ENCODE data around the gene ELP1.
"Not testable (repeated sequence)": the region's sequence is repeated elsewhere in the genome, so short reads cannot be mapped to it uniquely, and the experiment has no call there.

Gene ELP1

GRCh38 chr9:108933718-108934322, at the start of gene ELP1:
Gene ELP1 (minus strand): TSS chr9:108934124. CDS start chr9:108931146, 2,978 bp downstream.
- no peak for FAIRE-seq

- no peak for FAIRE-seq
Observed at GRCh38 chr9:108980893-108981292, 47.0 kb upstream of the ELP1 start.

- FAIRE-seq, result no peak
Observed at GRCh38 chr9:108978205-108978604, 44.3 kb upstream of the ELP1 start.

GRCh38 chr9:108973895-108974294, 40.0 kb upstream of the ELP1 start:
- FAIRE-seq, result no peak

- no peak for FAIRE-seq
Observed at GRCh38 chr9:108972626-108973209, 38.8 kb upstream of the ELP1 start.

- FAIRE-seq, result no peak
Observed at GRCh38 chr9:108972186-108972585, 38.3 kb upstream of the ELP1 start.

GRCh38 chr9:108971392-108971791, 37.5 kb upstream of the ELP1 start:
- not testable (repeated sequence) for FAIRE-seq

- FAIRE-seq, result no peak
Observed at GRCh38 chr9:108967916-108968315, 34.0 kb upstream of the ELP1 start.

- FAIRE-seq, result no peak
Observed at GRCh38 chr9:108963459-108964143, 29.7 kb upstream of the ELP1 start.

GRCh38 chr9:108961151-108961550, 27.2 kb upstream of the ELP1 start:
- FAIRE-seq, result no peak

- no peak for FAIRE-seq
Observed at GRCh38 chr9:108960331-108960730, 26.4 kb upstream of the ELP1 start.

GRCh38 chr9:108956631-108957026, 22.7 kb upstream of the ELP1 start:
- FAIRE-seq, result no peak

GRCh38 chr9:108956022-108956630, 22.2 kb upstream of the ELP1 start:
- FAIRE-seq, result no peak

GRCh38 chr9:108953983-108954574, 20.2 kb upstream of the ELP1 start:
- peak; percentile 83 for FAIRE-seq

- FAIRE-seq, result no peak
Observed at GRCh38 chr9:108951578-108951977, 17.7 kb upstream of the ELP1 start.

GRCh38 chr9:108950168-108950567, 16.2 kb upstream of the ELP1 start:
- FAIRE-seq, result no peak

GRCh38 chr9:108939975-108940374, 6.1 kb upstream of the ELP1 start:
- FAIRE-seq, result no peak

- FAIRE-seq, result no peak
Observed at GRCh38 chr9:108937561-108938305, 3.8 kb upstream of the ELP1 start.

- no peak for FAIRE-seq
Observed at GRCh38 chr9:108934323-108934893, 484 bp upstream of the ELP1 start, which contains the start of gene ABITRAM. Gene ABITRAM (plus strand): TSS chr9:108934400. CDS start chr9:108934487, 87 bp downstream.

- FAIRE-seq, result no peak
Observed at GRCh38 chr9:108933231-108933717, 650 bp downstream of the ELP1 start.

- FAIRE-seq, result no peak
Observed at GRCh38 chr9:108928386-108928785, 5.5 kb downstream of the ELP1 start.

GRCh38 chr9:108924466-108924865, 9.5 kb downstream of the ELP1 start:
- no peak for FAIRE-seq

Measured in endometrium (tissue), 2 donors.